ENCODE measurements around the gene ADAMTS17. TPM values are rescaled to one million over a fixed set of nuclear protein-coding genes. Genes with fewer than 3 reads are reported as not detected.

ADAMTS17 gene
- total RNA-seq, 1 experiment from 2014 or later, result 1.6 TPM

DNA sequence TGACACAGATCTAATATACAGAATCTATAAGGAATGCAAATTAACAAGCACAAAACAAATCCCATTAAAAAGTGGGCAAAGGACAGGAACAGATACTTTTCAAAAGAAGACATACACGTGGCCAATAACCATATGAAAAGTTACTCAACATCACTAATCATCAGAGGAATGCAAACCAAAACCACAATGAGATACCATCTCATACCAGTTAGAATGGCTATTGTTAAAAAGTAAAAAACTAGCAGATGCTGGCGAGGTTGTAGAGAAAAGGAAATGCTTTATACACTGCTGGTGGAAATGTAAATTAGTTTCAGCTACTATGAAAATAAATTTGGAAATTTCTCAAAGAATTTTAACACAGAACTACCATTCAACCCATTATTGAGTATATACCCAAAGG lies 50.7 kb downstream of the ADAMTS17 start:
- in situ Hi-C loops (cut with HindIII; ENCODE audit: low pct_unique_long_range_greater_than_20kb, low sequenced_read_pairs) (no loop called here), intact Hi-C loops (cut with micrococcal nuclease; ENCODE audit: unreplicated experiment) (no loop called here)
- Histone ChIP-seq H3K4me3 (ENCODE audit: low read depth in 2 of 2, low read length in 2 of 2) (no peak overlapping the region), H3K27me3 (ENCODE audit: control insufficient read depth, insufficient read depth, low read length) (no peaks in the 10 kb centered on the region), H3K9me3 (ENCODE audit: control insufficient read depth, insufficient read depth, low read depth, low read length) (no peaks in the 10 kb centered on the region), H3K4me1 (ENCODE audit: control insufficient read depth, insufficient read depth, low read length) (no peaks in the 10 kb centered on the region), H3K27ac (ENCODE audit: low read length) (no peak overlapping the region), H3K36me3 (ENCODE audit: control insufficient read depth, insufficient read depth, low read length) (no peaks in the 10 kb centered on the region)
- DNase-seq (ENCODE audit: low read depth, low spot score) (no peak), ATAC-seq (no peak)
- BruUV-seq (replicated peaks), result no TSS peak
- TF ChIP-seq TCF7L2 (IDR thresholded peaks at IDR 0.05; ENCODE audit: low read depth, low read length), result no peak
- TF ChIP-seq POLR2AphosphoS5 (IDR thresholded peaks at IDR 0.05; ENCODE audit: low read depth, low read length), result no peak
- TF ChIP-seq SIN3A (IDR thresholded peaks at IDR 0.05; ENCODE audit: borderline replicate concordance, insufficient read depth, low read depth, low read length), result no peak
- TF ChIP-seq, protein P1, sequence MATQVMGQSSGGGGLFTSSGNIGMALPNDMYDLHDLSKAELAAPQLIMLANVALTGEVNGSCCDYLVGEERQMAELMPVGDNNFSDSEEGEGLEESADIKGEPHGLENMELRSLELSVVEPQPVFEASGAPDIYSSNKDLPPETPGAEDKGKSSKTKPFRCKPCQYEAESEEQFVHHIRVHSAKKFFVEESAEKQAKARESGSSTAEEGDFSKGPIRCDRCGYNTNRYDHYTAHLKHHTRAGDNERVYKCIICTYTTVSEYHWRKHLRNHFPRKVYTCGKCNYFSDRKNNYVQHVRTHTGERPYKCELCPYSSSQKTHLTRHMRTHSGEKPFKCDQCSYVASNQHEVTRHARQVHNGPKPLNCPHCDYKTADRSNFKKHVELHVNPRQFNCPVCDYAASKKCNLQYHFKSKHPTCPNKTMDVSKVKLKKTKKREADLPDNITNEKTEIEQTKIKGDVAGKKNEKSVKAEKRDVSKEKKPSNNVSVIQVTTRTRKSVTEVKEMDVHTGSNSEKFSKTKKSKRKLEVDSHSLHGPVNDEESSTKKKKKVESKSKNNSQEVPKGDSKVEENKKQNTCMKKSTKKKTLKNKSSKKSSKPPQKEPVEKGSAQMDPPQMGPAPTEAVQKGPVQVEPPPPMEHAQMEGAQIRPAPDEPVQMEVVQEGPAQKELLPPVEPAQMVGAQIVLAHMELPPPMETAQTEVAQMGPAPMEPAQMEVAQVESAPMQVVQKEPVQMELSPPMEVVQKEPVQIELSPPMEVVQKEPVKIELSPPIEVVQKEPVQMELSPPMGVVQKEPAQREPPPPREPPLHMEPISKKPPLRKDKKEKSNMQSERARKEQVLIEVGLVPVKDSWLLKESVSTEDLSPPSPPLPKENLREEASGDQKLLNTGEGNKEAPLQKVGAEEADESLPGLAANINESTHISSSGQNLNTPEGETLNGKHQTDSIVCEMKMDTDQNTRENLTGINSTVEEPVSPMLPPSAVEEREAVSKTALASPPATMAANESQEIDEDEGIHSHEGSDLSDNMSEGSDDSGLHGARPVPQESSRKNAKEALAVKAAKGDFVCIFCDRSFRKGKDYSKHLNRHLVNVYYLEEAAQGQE (IDR thresholded peaks at IDR 0.05; ENCODE audit: insufficient read depth in 1 of 2, low read depth in 2 of 2, low read length in 1 of 2), result no peak
- TF ChIP-seq, protein P2, sequence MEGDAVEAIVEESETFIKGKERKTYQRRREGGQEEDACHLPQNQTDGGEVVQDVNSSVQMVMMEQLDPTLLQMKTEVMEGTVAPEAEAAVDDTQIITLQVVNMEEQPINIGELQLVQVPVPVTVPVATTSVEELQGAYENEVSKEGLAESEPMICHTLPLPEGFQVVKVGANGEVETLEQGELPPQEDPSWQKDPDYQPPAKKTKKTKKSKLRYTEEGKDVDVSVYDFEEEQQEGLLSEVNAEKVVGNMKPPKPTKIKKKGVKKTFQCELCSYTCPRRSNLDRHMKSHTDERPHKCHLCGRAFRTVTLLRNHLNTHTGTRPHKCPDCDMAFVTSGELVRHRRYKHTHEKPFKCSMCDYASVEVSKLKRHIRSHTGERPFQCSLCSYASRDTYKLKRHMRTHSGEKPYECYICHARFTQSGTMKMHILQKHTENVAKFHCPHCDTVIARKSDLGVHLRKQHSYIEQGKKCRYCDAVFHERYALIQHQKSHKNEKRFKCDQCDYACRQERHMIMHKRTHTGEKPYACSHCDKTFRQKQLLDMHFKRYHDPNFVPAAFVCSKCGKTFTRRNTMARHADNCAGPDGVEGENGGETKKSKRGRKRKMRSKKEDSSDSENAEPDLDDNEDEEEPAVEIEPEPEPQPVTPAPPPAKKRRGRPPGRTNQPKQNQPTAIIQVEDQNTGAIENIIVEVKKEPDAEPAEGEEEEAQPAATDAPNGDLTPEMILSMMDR (IDR thresholded peaks at IDR 0.05), result no peak
- ChIA-PET CTCF (no interaction called here), POLR2A (no interaction called here)

DNA sequence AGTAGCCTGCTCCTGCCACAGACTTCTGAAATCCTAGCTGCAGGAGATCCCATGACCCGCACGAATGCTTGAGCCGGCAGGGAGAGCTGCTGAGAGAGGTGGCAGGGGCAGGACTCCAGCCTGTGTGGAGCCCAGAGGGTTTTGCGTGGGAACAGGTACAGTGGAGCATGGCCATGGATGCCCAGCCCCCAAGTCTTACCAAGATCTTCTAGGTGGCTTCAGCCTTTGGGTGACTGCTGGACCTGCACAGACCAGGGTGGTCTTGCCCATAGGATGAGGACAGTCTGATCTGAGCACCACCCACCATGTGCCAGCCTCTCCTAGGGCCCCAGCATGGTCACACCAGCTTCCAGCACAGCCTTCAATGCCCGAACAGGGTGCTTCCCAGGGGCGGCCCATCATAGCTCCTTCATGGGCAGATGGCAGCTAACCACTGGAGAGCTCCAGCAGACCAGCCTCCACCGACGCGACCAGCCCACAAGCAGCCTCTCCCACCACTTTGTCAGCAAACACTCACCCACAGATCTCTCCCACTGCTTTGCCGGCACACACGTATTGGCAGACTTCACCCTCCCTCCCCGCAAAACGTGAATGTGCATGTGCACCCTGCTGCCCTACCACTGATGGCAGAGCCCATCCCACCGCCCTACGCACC lies 56.0 kb downstream of the ADAMTS17 start:
- H3K27ac ChIP-seq (ENCODE audit: low read length), result no peak overlapping the region
- no peak for DNase-seq (ENCODE audit: low read depth, low spot score)

More for the DNA sequence above, 56.0 kb downstream of the ADAMTS17 start:
- H3K27me3 ChIP-seq (ENCODE audit: control insufficient read depth, insufficient read depth, low read length), result no peaks in the 10 kb centered on the region
- no peaks in the 10 kb centered on the region for H3K9me3 ChIP-seq (ENCODE audit: control insufficient read depth, insufficient read depth, low read depth, low read length)
- H3K4me3 ChIP-seq (ENCODE audit: low read depth in 2 of 2, low read length in 2 of 2), result no peak overlapping the region
- TF ChIP-seq TCF7L2 (IDR thresholded peaks at IDR 0.05; ENCODE audit: low read depth, low read length), result no peak
- TF ChIP-seq POLR2AphosphoS5 (IDR thresholded peaks at IDR 0.05; ENCODE audit: low read depth, low read length), result no peak
- TF ChIP-seq, protein P1 (IDR thresholded peaks at IDR 0.05; ENCODE audit: insufficient read depth in 1 of 2, low read depth in 2 of 2, low read length in 1 of 2), result no peak
- TF ChIP-seq, protein P2 (IDR thresholded peaks at IDR 0.05), result no peak
- no peak for TF ChIP-seq SIN3A (IDR thresholded peaks at IDR 0.05; ENCODE audit: borderline replicate concordance, insufficient read depth, low read depth, low read length)
- no peak for ATAC-seq
- H3K36me3 ChIP-seq (ENCODE audit: control insufficient read depth, insufficient read depth, low read length), result no peaks in the 10 kb centered on the region
- CTCF ChIA-PET, result no interaction called here
- in situ Hi-C loops (cut with HindIII; ENCODE audit: low pct_unique_long_range_greater_than_20kb, low sequenced_read_pairs) (no loop called here), intact Hi-C loops (cut with micrococcal nuclease; ENCODE audit: unreplicated experiment) (no loop called here)
- POLR2A ChIA-PET, result no interaction called here
- no peaks in the 10 kb centered on the region for H3K4me1 ChIP-seq (ENCODE audit: control insufficient read depth, insufficient read depth, low read length)
- no TSS peak for BruUV-seq (replicated peaks)
